Panc1 (cell line): ENCODE measurements around the gene STOM. TPM values are rescaled to one million over a fixed set of nuclear protein-coding genes. Genes with fewer than 3 reads are reported as not detected.

Experiments used
- ATAC-seq: fragments of 200-7000 bp; cut with Tn5 transposase; 2 replicates; pipeline ENCODE4 v1.9.1; 2020; ENCODE audit warnings: mild to moderate bottlenecking, moderate library complexity
- BruUV-seq: library from RNA; stranded (reverse); fragments of 400-500 nt; replicated peaks from 2 replicates; lab custom pipeline; 2021; lab: Mats Ljungman, UMichigan
- CTCF ChIA-PET: fragments of 300-600 bp; sonication (Branson Sonifier 250); formaldehyde crosslinking; loops from one replicate; lab custom pipeline; 2022; ENCODE audit warnings: antibody characterized with exemption; lab: Charles Lee
- POLR2A ChIA-PET: fragments of 300-600 bp; sonication (Branson Sonifier 250); formaldehyde crosslinking; loops from one replicate; lab custom pipeline; 2022; ENCODE audit warnings: antibody characterized with exemption; lab: Charles Lee
- DNase-seq: peaks from one replicate; pipeline ENCODE4 v3.0.0-alpha.2; 2010; ENCODE audit warnings: low read depth, low spot score
- H3K27ac ChIP-seq: 2 replicates; pipeline ENCODE4 v1.5.1; 2011; ENCODE audit warnings: mild to moderate bottlenecking, low read length, inconsistent platforms
- H3K27me3 ChIP-seq: fragments of 200-500 bp; sonication (Bioruptor generic); 2 replicates; pipeline ENCODE4 v1.6.0; 2014; ENCODE audit warnings: low read length, inconsistent platforms; ENCODE audit not compliant: control insufficient read depth, insufficient read depth
- H3K36me3 ChIP-seq: fragments of 200-500 bp; sonication (Bioruptor generic); 2 replicates; pipeline ENCODE4 v1.5.1; 2014; ENCODE audit warnings: inconsistent platforms, mild to moderate bottlenecking, low read length, moderate library complexity; ENCODE audit not compliant: control insufficient read depth, insufficient read depth
- H3K4me1 ChIP-seq: 2 replicates; pipeline ENCODE4 v1.5.1; 2011; ENCODE audit warnings: inconsistent platforms, mild to moderate bottlenecking, low read length, moderate library complexity; ENCODE audit not compliant: control insufficient read depth, insufficient read depth
- H3K4me3 ChIP-seq, 2 experiments: 2 replicates each; pipeline ENCODE4 v1.5.1; 2011 to 2012; ENCODE audit warnings: low read depth in 2 of 2, low read length in 2 of 2, mild to moderate bottlenecking in 2 of 2, inconsistent platforms in 1 of 2, moderate library complexity in 1 of 2
- H3K9me3 ChIP-seq: fragments of 200-500 bp; sonication (Bioruptor generic); 2 replicates; pipeline ENCODE4 v1.5.1; 2014; ENCODE audit warnings: low read depth, mild to moderate bottlenecking, inconsistent platforms, low read length, moderate library complexity; ENCODE audit not compliant: control insufficient read depth, insufficient read depth
- POLR2AphosphoS5 ChIP-seq: IDR thresholded peaks from 2 replicates; pipeline ENCODE4 v1.6.1; 2012; ENCODE audit warnings: mild to moderate bottlenecking, low read depth, low read length, moderate library complexity
- REST ChIP-seq, 2 experiments: IDR thresholded peaks; 2 replicates each; pipeline ENCODE4 v1.6.1; 2011 to 2012; ENCODE audit warnings: low read depth in 2 of 2, control low read depth in 1 of 2, low read length in 1 of 2, mild to moderate bottlenecking in 1 of 2, moderate library complexity in 1 of 2; ENCODE audit not compliant: insufficient read depth in 1 of 2
- SIN3A ChIP-seq: IDR thresholded peaks from 2 replicates; pipeline ENCODE4 v1.6.1; 2012; ENCODE audit warnings: low read depth, mild to moderate bottlenecking, low read length, moderate library complexity, borderline replicate concordance; ENCODE audit not compliant: insufficient read depth
- TCF7L2 ChIP-seq: IDR thresholded peaks from 2 replicates; pipeline ENCODE4 v1.6.1; 2011; ENCODE audit warnings: mild to moderate bottlenecking, low read depth, low read length, inconsistent platforms
- in situ Hi-C: cut with HindIII; loops from 2 replicates; pipeline ENCODE4 v1.10.0; 2016; ENCODE audit warnings: low sequenced_read_pairs, low pct_unique_long_range_greater_than_20kb
- intact Hi-C: fragments of 100-400 bp; cut with micrococcal nuclease; formaldehyde crosslinking; loops from one replicate; pipeline ENCODE4 v1.10.0; 2022; ENCODE audit not compliant: unreplicated experiment
- total RNA-seq: library from RNA; stranded (reverse); gene quantifications from one replicate; pipeline ENCODE4 v1.2.1, GENCODE V29; 2021; ENCODE audit not compliant: unreplicated experiment
- TF ChIP-seq, protein P1 (sequence below): fragments of 450-650 bp; IDR thresholded peaks from 2 replicates; pipeline ENCODE4 v1.5.1; 2017; ENCODE audit warnings: mild to moderate bottlenecking

The STOM gene
- total RNA-seq, 1 experiment from 2014 or later = 81.2 TPM

GRCh38 chr9:121294866-121295661 lies 75.0 kb downstream of the STOM start:
- no peak for ATAC-seq
- intact Hi-C loops (no loop called here), in situ Hi-C loops (no loop called here)
- H3K4me3 ChIP-seq = no peak overlapping the region
- no peaks in the 10 kb centered on the region for H3K36me3 ChIP-seq
- no peaks in the 10 kb centered on the region for H3K9me3 ChIP-seq
- DNase-seq = no peak
- peaks cover 49% of the 10 kb centered on the region for H3K4me1 ChIP-seq
- ChIA-PET CTCF (no interaction called here), POLR2A (no interaction called here)
- no peaks in the 10 kb centered on the region for H3K27me3 ChIP-seq
- BruUV-seq = no TSS peak
- H3K27ac ChIP-seq = peak overlapping the region; percentile 91
- TF ChIP-seq REST (IDR thresholded peaks at IDR 0.05; ENCODE audit: insufficient read depth in 1 of 2, low read depth in 2 of 2, low read length in 1 of 2) (no peak), SIN3A (no peak), POLR2AphosphoS5 (no peak), TCF7L2 (no peak)
- TF ChIP-seq, protein P1, sequence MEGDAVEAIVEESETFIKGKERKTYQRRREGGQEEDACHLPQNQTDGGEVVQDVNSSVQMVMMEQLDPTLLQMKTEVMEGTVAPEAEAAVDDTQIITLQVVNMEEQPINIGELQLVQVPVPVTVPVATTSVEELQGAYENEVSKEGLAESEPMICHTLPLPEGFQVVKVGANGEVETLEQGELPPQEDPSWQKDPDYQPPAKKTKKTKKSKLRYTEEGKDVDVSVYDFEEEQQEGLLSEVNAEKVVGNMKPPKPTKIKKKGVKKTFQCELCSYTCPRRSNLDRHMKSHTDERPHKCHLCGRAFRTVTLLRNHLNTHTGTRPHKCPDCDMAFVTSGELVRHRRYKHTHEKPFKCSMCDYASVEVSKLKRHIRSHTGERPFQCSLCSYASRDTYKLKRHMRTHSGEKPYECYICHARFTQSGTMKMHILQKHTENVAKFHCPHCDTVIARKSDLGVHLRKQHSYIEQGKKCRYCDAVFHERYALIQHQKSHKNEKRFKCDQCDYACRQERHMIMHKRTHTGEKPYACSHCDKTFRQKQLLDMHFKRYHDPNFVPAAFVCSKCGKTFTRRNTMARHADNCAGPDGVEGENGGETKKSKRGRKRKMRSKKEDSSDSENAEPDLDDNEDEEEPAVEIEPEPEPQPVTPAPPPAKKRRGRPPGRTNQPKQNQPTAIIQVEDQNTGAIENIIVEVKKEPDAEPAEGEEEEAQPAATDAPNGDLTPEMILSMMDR = no peak

GRCh38 chr9:121294151-121294743 lies 75.8 kb downstream of the STOM start:
- ChIA-PET CTCF (no interaction called here), POLR2A (no interaction called here)
- H3K36me3 ChIP-seq = no peaks in the 10 kb centered on the region
- H3K27ac ChIP-seq = no peak overlapping the region
- peaks cover 56% of the 10 kb centered on the region for H3K4me1 ChIP-seq
- H3K4me3 ChIP-seq = no peak overlapping the region
- intact Hi-C loops (no loop called here), in situ Hi-C loops (no loop called here)
- BruUV-seq = no TSS peak
- DNase-seq (no peak), ATAC-seq (no peak)
- no peaks in the 10 kb centered on the region for H3K9me3 ChIP-seq
- no peaks in the 10 kb centered on the region for H3K27me3 ChIP-seq
- TF ChIP-seq REST (IDR thresholded peaks at IDR 0.05; ENCODE audit: insufficient read depth in 1 of 2, low read depth in 2 of 2, low read length in 1 of 2) (no peak), TCF7L2 (no peak), SIN3A (no peak), POLR2AphosphoS5 (no peak)
- TF ChIP-seq, protein P1 = no peak
